Activated naive CD8-positive, alpha-beta T cell treated with anti-CD3 and anti-CD28 coated beads, Interleukin-2, amount 50 U/mL, for 24 hours (primary cell): ENCODE data around the gene ZDHHC8.
A peak's percentile ranks its signal among the peaks of the same experiment; 100 is the strongest.

Experiments used
- ATAC-seq: fragments of 150-1000 bp; cut with Tn5 transposase; one replicate; pipeline ENCODE4 v1.10.0; 2021
- DNase-seq: peaks from one replicate; pipeline ENCODE4 v3.0.0; 2021
- H3K27ac Mint-ChIP-seq: one replicate; pipeline ENCODE4 v1.8.0; 2021; ENCODE audit warnings: mild to moderate bottlenecking, mixed read lengths
- H3K27me3 Mint-ChIP-seq: one replicate; pipeline ENCODE4 v1.8.0; 2021; ENCODE audit warnings: mixed read lengths
- H3K36me3 Mint-ChIP-seq: one replicate; pipeline ENCODE4 v1.8.0; 2021; ENCODE audit warnings: low read depth, mixed read lengths
- H3K4me1 Mint-ChIP-seq: one replicate; pipeline ENCODE4 v1.8.0; 2021; ENCODE audit warnings: mixed read lengths
- H3K4me3 Mint-ChIP-seq: one replicate; pipeline ENCODE4 v1.8.0; 2021; ENCODE audit warnings: mild to moderate bottlenecking, moderate library complexity, mixed read lengths
- H3K9me3 Mint-ChIP-seq: one replicate; pipeline ENCODE4 v1.8.0; 2021; ENCODE audit warnings: mixed read lengths

Gene ZDHHC8

DNA sequence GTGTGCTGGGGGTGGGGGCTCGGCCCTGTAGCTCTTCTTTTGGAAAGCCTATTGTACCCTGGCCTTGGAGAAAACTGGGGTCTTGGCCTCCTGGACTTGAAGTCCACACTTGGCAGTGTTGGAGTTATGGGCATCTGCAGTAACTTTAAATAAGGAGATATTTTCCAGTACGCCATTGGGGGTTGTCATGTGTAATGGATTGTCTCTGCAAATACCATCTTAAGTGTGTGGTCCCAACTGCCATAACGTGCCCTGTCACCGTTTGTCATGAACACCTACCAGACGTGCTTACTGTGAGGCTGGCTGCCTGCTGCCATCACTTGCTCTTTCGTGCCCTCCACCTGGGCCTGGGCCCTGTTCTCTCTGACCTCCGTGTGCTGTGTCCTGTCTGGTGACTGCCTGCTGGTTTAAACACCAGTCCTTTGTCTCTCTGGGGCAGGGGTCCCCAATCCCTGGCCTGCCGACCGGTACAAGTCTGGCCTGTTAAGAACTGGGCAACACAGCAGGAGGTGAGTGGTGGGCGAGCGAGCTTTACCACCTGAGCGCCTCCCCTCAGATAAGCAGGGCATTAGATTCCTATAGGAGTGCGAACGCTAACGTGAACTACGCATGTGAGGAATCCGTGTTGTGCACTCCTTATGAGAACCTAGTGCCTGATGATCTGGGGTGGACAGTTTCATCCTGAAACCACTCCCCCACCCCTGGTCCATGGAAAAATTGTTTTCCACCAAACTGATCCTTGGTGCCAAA lies 3.6 kb upstream of the ZDHHC8 start:
- DNase-seq (no peak), ATAC-seq (no peak)
- H3K4me1 Mint-ChIP-seq, result peaks cover 28% of the 10 kb centered on the region
- no peaks in the 10 kb centered on the region for H3K27me3 Mint-ChIP-seq
- no peak overlapping the region for H3K27ac Mint-ChIP-seq
- no peak overlapping the region for H3K4me3 Mint-ChIP-seq
- H3K36me3 Mint-ChIP-seq, result peaks cover 23% of the 10 kb centered on the region
- no peaks in the 10 kb centered on the region for H3K9me3 Mint-ChIP-seq

DNA sequence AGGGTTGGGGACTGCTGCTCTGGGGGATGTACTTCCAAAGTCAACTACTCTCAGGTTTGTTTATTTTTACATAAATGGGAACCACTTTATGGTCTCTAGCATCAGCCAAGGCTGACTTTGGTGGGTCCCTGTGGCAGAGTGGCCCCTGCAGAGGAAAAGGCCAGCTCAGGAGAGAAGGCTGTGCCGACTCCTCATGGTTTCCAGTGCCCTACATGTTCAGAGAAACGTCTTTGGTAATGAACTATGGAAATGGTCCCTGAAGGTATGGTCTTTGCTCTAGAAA lies 3.0 kb upstream of the ZDHHC8 start:
- H3K4me3 Mint-ChIP-seq, result no peak overlapping the region
- peaks cover 32% of the 10 kb centered on the region for H3K4me1 Mint-ChIP-seq
- H3K27ac Mint-ChIP-seq, result no peak overlapping the region

GRCh38 chr22:20128902-20129746 lies 2.5 kb upstream of the ZDHHC8 start:
- Mint-ChIP-seq H3K27ac (no peak overlapping the region), H3K36me3 (peaks cover 21% of the 10 kb centered on the region), H3K4me3 (no peak overlapping the region), H3K4me1 (peaks cover 37% of the 10 kb centered on the region), H3K27me3 (no peaks in the 10 kb centered on the region), H3K9me3 (no peaks in the 10 kb centered on the region)
- DNase-seq (peak; percentile 57), ATAC-seq (peak; percentile 29)

More for the DNA sequence above, 3.0 kb upstream of the ZDHHC8 start:
- peaks cover 23% of the 10 kb centered on the region for H3K36me3 Mint-ChIP-seq
- no peaks in the 10 kb centered on the region for H3K9me3 Mint-ChIP-seq
- ATAC-seq, result no peak
- no peaks in the 10 kb centered on the region for H3K27me3 Mint-ChIP-seq
- DNase-seq, result no peak

DNA sequence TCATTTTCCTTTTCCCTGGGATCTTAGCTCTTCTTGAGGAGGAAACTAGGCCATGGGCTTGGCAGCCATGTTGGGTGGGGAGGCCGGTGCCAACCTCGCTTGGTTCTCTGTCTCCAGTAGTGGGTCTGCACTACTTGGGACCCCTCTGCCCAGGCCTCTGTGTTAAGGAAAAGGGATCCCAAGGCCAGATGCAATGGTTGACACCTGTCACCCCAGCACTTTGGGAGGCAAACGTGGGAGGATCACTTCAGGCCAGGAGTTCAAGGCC lies 1.9 kb upstream of the ZDHHC8 start:
- Mint-ChIP-seq H3K4me3 (no peak overlapping the region), H3K36me3 (peaks cover 20% of the 10 kb centered on the region), H3K27me3 (no peaks in the 10 kb centered on the region), H3K9me3 (no peaks in the 10 kb centered on the region), H3K4me1 (peaks cover 38% of the 10 kb centered on the region), H3K27ac (no peak overlapping the region)
- no peak for DNase-seq
- ATAC-seq, result no peak

GRCh38 chr22:20130319-20130718 lies 1.3 kb upstream of the ZDHHC8 start:
- Mint-ChIP-seq H3K36me3 (peaks cover 14% of the 10 kb centered on the region), H3K27me3 (no peaks in the 10 kb centered on the region), H3K27ac (no peak overlapping the region), H3K4me3 (peak overlapping the region; percentile 17), H3K9me3 (no peaks in the 10 kb centered on the region), H3K4me1 (peaks cover 41% of the 10 kb centered on the region)
- no peak for ATAC-seq
- no peak for DNase-seq

DNA sequence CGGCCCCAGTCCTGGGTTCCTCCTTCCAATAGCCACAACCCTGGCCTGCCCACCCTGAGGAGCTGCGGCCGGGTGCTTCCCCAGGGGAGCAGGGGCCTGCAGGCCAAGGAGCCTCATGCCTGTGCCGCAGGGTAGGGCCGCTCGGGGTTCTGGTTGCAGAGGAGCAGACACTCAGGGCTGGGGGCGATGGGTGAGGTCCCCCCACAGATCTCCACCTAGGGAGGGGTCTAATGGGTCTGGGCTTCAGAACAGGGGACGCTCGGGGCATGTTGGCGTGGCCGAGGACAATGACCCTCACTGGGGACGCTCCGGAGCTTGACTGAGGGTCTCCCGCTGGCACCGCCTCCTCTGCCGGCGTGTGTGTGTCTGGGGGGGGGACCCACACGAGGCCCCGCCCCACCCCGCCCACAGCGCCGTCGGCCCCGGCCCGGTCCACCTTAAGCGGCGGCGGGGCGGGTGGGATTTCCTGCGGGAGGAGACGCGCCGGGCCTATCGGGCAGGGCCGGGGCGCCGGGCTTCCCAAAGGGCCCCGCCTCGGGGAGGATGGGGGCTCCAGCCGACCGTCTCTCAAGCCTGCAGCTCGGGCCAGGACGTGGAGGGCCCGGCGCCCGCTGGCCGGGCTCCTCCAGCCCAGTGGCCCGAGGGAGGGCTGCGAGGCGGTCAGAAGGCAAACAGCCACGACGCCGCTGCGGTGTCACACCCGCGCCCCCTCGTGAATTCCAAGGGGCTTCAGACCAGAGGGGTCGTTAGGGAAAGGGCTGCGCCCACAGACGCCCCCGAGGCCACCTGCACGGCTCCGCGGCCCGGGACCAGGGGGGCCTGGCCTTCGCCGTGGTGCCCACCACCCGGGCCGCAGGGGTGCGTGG lies 640 bp upstream of the ZDHHC8 start:
- H3K9me3 Mint-ChIP-seq, result no peaks in the 10 kb centered on the region
- DNase-seq (peak; percentile 82), ATAC-seq (peak; percentile 62)
- H3K36me3 Mint-ChIP-seq, result peaks cover 11% of the 10 kb centered on the region
- H3K4me1 Mint-ChIP-seq, result peaks cover 42% of the 10 kb centered on the region
- H3K27me3 Mint-ChIP-seq, result no peaks in the 10 kb centered on the region
- peak overlapping the region; percentile 17 for H3K4me3 Mint-ChIP-seq
- no peak overlapping the region for H3K27ac Mint-ChIP-seq

DNA sequence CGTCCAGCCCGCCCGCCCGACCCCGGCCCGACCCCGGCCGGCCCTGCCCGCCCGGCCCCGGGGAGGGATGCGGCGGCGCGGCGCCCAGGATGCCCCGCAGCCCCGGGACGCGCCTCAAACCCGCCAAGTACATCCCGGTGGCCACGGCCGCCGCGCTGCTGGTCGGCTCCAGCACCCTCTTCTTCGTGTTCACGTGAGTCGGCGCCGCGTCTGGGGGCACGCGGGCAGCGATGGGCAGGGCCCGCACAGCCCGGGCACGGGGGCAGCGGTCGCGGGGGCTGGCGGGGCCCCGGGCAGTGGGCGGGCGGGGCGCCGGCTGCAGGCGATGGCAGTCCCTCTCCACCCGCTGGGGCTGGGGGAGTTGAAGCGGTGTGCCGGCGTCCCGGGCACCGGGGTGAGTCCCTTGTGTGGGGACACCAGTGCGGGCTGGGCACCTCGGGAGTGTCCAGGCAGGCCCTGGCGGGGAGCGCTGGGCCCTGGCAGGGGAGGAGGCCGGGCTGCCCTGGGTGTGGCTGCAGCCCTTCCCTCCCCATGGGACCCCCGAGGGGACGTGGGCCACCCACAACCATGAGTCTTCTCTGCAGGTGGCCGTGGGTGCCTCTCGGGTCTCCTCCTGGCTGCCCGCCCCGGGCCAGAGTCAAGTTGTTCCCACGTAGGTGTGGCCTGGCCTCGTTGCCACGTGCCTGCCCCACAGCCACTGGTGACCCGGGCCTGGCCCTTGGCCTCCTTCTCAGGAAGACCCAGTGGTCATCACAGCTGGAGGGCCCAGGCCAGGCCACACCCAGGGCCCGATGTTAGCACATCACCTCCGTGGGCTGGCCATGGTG lies 468 bp downstream of the ZDHHC8 start:
- H3K36me3 Mint-ChIP-seq, result peaks cover 8% of the 10 kb centered on the region
- H3K4me1 Mint-ChIP-seq, result peaks cover 42% of the 10 kb centered on the region
- H3K27me3 Mint-ChIP-seq, result no peaks in the 10 kb centered on the region
- no peak overlapping the region for H3K27ac Mint-ChIP-seq
- DNase-seq (no peak), ATAC-seq (no peak)
- H3K9me3 Mint-ChIP-seq, result no peaks in the 10 kb centered on the region
- H3K4me3 Mint-ChIP-seq, result peak overlapping the region; percentile 74

- Mint-ChIP-seq H3K4me3 (peak overlapping the region; percentile 74), H3K27ac (no peak overlapping the region)
These were observed 1.2 kb downstream of the ZDHHC8 start for GRCh38 chr22:20132686-20133246.

GRCh38 chr22:20133930-20134549 lies 2.4 kb downstream of the ZDHHC8 start:
- Mint-ChIP-seq H3K27me3 (no peaks in the 10 kb centered on the region), H3K27ac (no peak overlapping the region), H3K9me3 (no peaks in the 10 kb centered on the region), H3K4me3 (peak overlapping the region; percentile 74), H3K36me3 (peaks cover 4% of the 10 kb centered on the region), H3K4me1 (peaks cover 37% of the 10 kb centered on the region)
- DNase-seq, result no peak
- ATAC-seq, result no peak

More at GRCh38 chr22:20132686-20133246, 1.2 kb downstream of the ZDHHC8 start:
- ATAC-seq (no peak), DNase-seq (no peak)
- H3K36me3 Mint-ChIP-seq, result peaks cover 4% of the 10 kb centered on the region
- peaks cover 40% of the 10 kb centered on the region for H3K4me1 Mint-ChIP-seq
- H3K9me3 Mint-ChIP-seq, result no peaks in the 10 kb centered on the region
- no peaks in the 10 kb centered on the region for H3K27me3 Mint-ChIP-seq

DNA sequence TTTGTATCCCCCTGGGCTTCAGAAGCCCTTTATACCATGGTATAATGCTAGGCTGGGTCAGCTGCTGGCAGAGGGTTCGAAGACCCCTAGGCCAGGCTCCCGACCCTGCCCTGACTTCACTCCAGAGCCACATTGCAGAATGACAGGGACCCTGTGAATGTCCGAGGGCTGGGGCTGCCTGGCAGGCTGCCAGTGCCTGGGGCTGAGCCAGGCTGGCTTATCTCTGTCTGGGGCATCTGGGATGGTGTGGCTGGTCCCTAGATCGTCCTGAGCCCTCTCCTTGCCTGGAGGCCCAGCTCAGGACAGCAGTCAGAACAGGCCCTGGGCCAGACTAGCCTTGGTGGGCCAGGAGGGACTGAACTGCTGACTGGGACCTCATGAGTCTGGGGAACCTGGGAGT lies 3.7 kb downstream of the ZDHHC8 start:
- H3K4me3 Mint-ChIP-seq, result no peak overlapping the region
- no peak overlapping the region for H3K27ac Mint-ChIP-seq
- peaks cover 4% of the 10 kb centered on the region for H3K36me3 Mint-ChIP-seq

DNA sequence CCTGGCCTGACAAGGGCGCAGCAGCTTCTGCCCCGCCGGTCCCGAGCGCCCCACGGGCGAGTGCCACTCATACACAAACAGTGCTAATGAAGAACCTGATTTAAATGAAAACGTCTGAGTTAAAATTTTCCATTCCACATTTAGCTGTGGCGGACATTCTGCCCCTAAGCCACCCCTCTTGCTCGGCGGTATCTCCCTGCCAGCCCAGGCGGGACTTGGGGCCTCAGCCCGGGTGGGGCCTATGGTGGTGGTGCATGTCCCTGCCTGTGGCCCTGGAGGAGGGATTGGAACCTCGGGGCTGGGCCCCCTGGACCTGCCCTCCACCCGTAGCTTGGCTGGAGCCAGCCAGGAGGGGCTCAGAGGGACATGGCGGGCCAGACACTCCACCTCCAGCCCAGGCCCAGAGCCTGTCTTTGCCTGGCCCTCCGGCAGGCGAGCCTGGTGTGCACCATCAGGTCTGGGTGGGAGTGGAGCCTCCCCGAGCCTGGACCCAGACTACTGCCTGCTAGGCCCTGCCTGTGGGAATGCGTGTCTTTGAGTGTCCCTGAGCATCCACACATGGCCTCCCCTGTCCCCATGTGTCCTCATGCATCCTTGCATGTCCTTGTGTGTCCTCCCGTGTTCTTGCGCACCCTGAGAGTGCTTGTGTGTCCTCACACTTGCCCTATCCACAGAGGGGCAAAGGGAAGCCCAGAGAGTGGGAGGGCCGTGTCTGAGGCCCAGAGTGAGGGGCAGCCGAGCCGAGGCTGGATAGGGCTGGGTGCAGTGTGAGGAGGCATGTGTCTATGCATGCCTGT lies 4.4 kb downstream of the ZDHHC8 start:
- no peak for DNase-seq
- no peak overlapping the region for H3K27ac Mint-ChIP-seq
- H3K4me1 Mint-ChIP-seq, result peaks cover 32% of the 10 kb centered on the region
- no peak for ATAC-seq
- no peaks in the 10 kb centered on the region for H3K27me3 Mint-ChIP-seq
- no peaks in the 10 kb centered on the region for H3K9me3 Mint-ChIP-seq
- H3K36me3 Mint-ChIP-seq, result peaks cover 4% of the 10 kb centered on the region
- no peak overlapping the region for H3K4me3 Mint-ChIP-seq

More for the DNA sequence above, 3.7 kb downstream of the ZDHHC8 start:
- peaks cover 32% of the 10 kb centered on the region for H3K4me1 Mint-ChIP-seq
- H3K27me3 Mint-ChIP-seq, result no peaks in the 10 kb centered on the region
- no peak for ATAC-seq
- no peaks in the 10 kb centered on the region for H3K9me3 Mint-ChIP-seq
- DNase-seq, result no peak

- DNase-seq (no peak), ATAC-seq (no peak)
These were observed 4.9 kb downstream of the ZDHHC8 start for GRCh38 chr22:20136603-20136873.

GRCh38 chr22:20137113-20137512 lies 5.5 kb downstream of the ZDHHC8 start:
- H3K9me3 Mint-ChIP-seq, result no peaks in the 10 kb centered on the region
- ATAC-seq (no peak), DNase-seq (no peak)
- no peaks in the 10 kb centered on the region for H3K27me3 Mint-ChIP-seq
- no peak overlapping the region for H3K27ac Mint-ChIP-seq
- peaks cover 32% of the 10 kb centered on the region for H3K4me1 Mint-ChIP-seq
- no peak overlapping the region for H3K4me3 Mint-ChIP-seq
- H3K36me3 Mint-ChIP-seq, result peaks cover 4% of the 10 kb centered on the region

More at GRCh38 chr22:20136603-20136873, 4.9 kb downstream of the ZDHHC8 start:
- Mint-ChIP-seq H3K27me3 (no peaks in the 10 kb centered on the region), H3K9me3 (no peaks in the 10 kb centered on the region), H3K36me3 (peaks cover 4% of the 10 kb centered on the region), H3K4me3 (no peak overlapping the region), H3K27ac (no peak overlapping the region), H3K4me1 (peaks cover 32% of the 10 kb centered on the region)
